A673 (cell line): ENCODE measurements around the gene DNAH8. TPM values are rescaled to one million over a fixed set of nuclear protein-coding genes. Genes with fewer than 3 reads are reported as not detected.

Source experiments
- BruUV-seq: library from RNA; stranded (reverse); fragments of 400-500 nt; replicated peaks from 2 replicates; lab custom pipeline; 2021; lab: Mats Ljungman, UMichigan
- CTCF ChIA-PET: fragments of 300-600 bp; sonication (Branson Sonifier 250); formaldehyde crosslinking; loops from one replicate; lab custom pipeline; 2022; ENCODE audit warnings: antibody characterized with exemption; lab: Charles Lee
- POLR2A ChIA-PET: fragments of 300-600 bp; sonication (Branson Sonifier 250); formaldehyde crosslinking; loops from one replicate; lab custom pipeline; 2022; ENCODE audit warnings: antibody characterized with exemption; ENCODE audit not compliant: low non-redundant PET; lab: Charles Lee
- DNase-seq: peaks from one replicate; pipeline ENCODE4 v3.0.0-alpha.2; 2015; ENCODE audit warnings: low spot score
- H3K27ac ChIP-seq: fragments of 200-600 bp; sonication (generic); 2 replicates; pipeline ENCODE4 v1.5.1; 2016; ENCODE audit warnings: mixed run types, low read depth, mild to moderate bottlenecking, mixed read lengths, antibody characterized with exemption, low read length; ENCODE audit not compliant: poor library complexity, severe bottlenecking
- H3K27me3 ChIP-seq: fragments of 200-600 bp; sonication (generic); replicated peaks from 2 replicates; pipeline ENCODE4 v1.6.1; 2017; ENCODE audit warnings: mixed run types, low read depth, mild to moderate bottlenecking, mixed read lengths, antibody characterized with exemption, low read length; ENCODE audit not compliant: insufficient read depth, poor library complexity
- H3K36me3 ChIP-seq: fragments of 200-600 bp; sonication (generic); 2 replicates; pipeline ENCODE4 v1.6.1; 2016; ENCODE audit warnings: mixed run types, mild to moderate bottlenecking, mixed read lengths, antibody characterized with exemption, low read length; ENCODE audit not compliant: insufficient read depth, poor library complexity, severe bottlenecking
- H3K4me1 ChIP-seq: fragments of 200-600 bp; sonication (generic); 2 replicates; pipeline ENCODE4 v1.6.1; 2017; ENCODE audit warnings: mixed run types, mild to moderate bottlenecking, mixed read lengths, antibody characterized with exemption, low read length; ENCODE audit not compliant: insufficient read depth, poor library complexity, severe bottlenecking
- H3K4me3 ChIP-seq: fragments of 200-600 bp; sonication (generic); 2 replicates; pipeline ENCODE4 v1.5.1; 2016; ENCODE audit warnings: low read depth, mixed run types, mild to moderate bottlenecking, mixed read lengths, low read length; ENCODE audit not compliant: poor library complexity, severe bottlenecking
- H3K9me3 ChIP-seq: fragments of 200-600 bp; sonication (generic); 2 replicates; pipeline ENCODE4 v1.6.1; 2016; ENCODE audit warnings: mixed run types, low read depth, mild to moderate bottlenecking, mixed read lengths, antibody characterized with exemption, low read length; ENCODE audit not compliant: poor library complexity, severe bottlenecking
- CTCF ChIP-seq: fragments of 300-800, 200-600 bp; sonication (generic); conservative IDR thresholded peaks from 2 replicates; pipeline ENCODE4 v1.5.1; 2017; ENCODE audit warnings: low read depth, mild to moderate bottlenecking, antibody characterized with exemption, low read length, moderate library complexity, mixed read lengths
- EZH2 ChIP-seq: fragments of 200-600 bp; sonication (generic); IDR thresholded peaks from 2 replicates; pipeline ENCODE4 v1.6.1; 2017; ENCODE audit warnings: borderline replicate concordance, low read depth, mild to moderate bottlenecking, mixed read lengths, antibody characterized with exemption, low read length; ENCODE audit not compliant: poor library complexity, severe bottlenecking
- intact Hi-C: fragments of 100-400 bp; cut with micrococcal nuclease; formaldehyde crosslinking; loops from one replicate; pipeline ENCODE4 v1.10.0; 2022; ENCODE audit not compliant: unreplicated experiment
- total RNA-seq: library from RNA; stranded (reverse); gene quantifications from 2 replicates; pipeline ENCODE4 v1.2.3, GENCODE V29; 2021

Gene DNAH8
- total RNA-seq, 1 experiment from 2014 or later: not detected

- CTCF ChIA-PET: no interaction called here
- intact Hi-C loops: loop anchor here (10.0 kb wide), 1 partner anchor 187 kb away; no protein-coding TSS in a partner anchor
- Histone ChIP-seq H3K36me3 (no peaks in the 10 kb centered on the region), H3K27me3 (peaks cover 80% of the 10 kb centered on the region), H3K4me3 (no peak overlapping the region), H3K9me3 (no peaks in the 10 kb centered on the region), H3K27ac (no peak overlapping the region), H3K4me1 (no peaks in the 10 kb centered on the region)
- DNase-seq: no peak
- BruUV-seq: no TSS peak
- POLR2A ChIA-PET: no interaction called here
- TF ChIP-seq CTCF: no peak
Measured at GRCh38 chr6:38978139-38978704, 263.1 kb downstream of the DNAH8 start.

- Histone ChIP-seq H3K4me1 (no peaks in the 10 kb centered on the region), H3K27ac (no peak overlapping the region), H3K36me3 (no peaks in the 10 kb centered on the region), H3K27me3 (peaks cover 91% of the 10 kb centered on the region), H3K9me3 (no peaks in the 10 kb centered on the region), H3K4me3 (no peak overlapping the region)
- intact Hi-C loops: no loop called here
- DNase-seq: no peak
- TF ChIP-seq CTCF (no peak), EZH2 (no peak)
- no TSS peak for BruUV-seq
- POLR2A ChIA-PET: no interaction called here
- CTCF ChIA-PET: no interaction called here
Measured at GRCh38 chr6:38982470-38982869, 267.4 kb downstream of the DNAH8 start.

GRCh38 chr6:38984723-38985122 lies 269.6 kb downstream of the DNAH8 start:
- H3K36me3 ChIP-seq: no peaks in the 10 kb centered on the region
- H3K27me3 ChIP-seq: peaks cover 91% of the 10 kb centered on the region
- POLR2A ChIA-PET: no interaction called here
- no peak overlapping the region for H3K4me3 ChIP-seq
- CTCF ChIA-PET: no interaction called here
- H3K9me3 ChIP-seq: no peaks in the 10 kb centered on the region
- BruUV-seq: no TSS peak
- intact Hi-C loops: no loop called here
- no peaks in the 10 kb centered on the region for H3K4me1 ChIP-seq
- no peak for TF ChIP-seq CTCF
- no peak for TF ChIP-seq EZH2
- no peak for DNase-seq
- H3K27ac ChIP-seq: no peak overlapping the region
